ENCODE data around the gene SKI.

DNA sequence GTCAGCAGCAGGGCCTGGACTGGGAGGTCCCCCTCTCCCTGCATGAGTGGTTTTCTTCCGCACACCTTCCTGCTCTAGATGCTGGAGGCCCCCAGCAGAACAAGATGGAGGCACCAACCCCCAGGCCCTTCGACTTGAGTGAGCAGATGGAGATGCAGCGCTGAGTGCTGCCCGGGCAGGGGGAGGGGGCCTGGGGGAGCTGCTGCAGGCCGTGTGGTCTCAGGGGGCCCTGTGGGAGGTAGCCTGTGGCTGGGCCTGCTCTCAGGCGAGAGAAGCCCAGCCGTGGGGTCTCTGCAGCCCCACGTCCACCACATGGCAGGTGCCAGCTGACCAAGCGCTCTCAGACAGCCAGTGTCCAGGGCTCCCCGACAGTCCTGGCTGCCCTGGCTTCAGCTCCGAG is 32.3 kb upstream of the SKI start:
- no peak for TF ChIP-seq RAD21 (IDR thresholded peaks at IDR 0.05; ENCODE audit: low read length)
- no peak for TF ChIP-seq CTCF (conservative IDR thresholded peaks at IDR 0.05; ENCODE audit: low read depth, low read length)
- TF ChIP-seq MAFK (IDR thresholded peaks at IDR 0.05; ENCODE audit: low read depth, low read length), result no peak
- no peak for TF ChIP-seq BHLHE40 (IDR thresholded peaks at IDR 0.05; ENCODE audit: low read depth, low read length)
- no peak for TF ChIP-seq POLR2A (IDR thresholded peaks at IDR 0.05; ENCODE audit: low read depth, low read length)
- TF ChIP-seq NFE2L2 (IDR thresholded peaks at IDR 0.05; ENCODE audit: low read depth, low read length), result no peak
- no peak for TF ChIP-seq SMC3 (IDR thresholded peaks at IDR 0.05; ENCODE audit: low read depth, low read length)
- no peak for TF ChIP-seq FOS (IDR thresholded peaks at IDR 0.05; ENCODE audit: low read depth, low read length)
- TF ChIP-seq, protein P1, sequence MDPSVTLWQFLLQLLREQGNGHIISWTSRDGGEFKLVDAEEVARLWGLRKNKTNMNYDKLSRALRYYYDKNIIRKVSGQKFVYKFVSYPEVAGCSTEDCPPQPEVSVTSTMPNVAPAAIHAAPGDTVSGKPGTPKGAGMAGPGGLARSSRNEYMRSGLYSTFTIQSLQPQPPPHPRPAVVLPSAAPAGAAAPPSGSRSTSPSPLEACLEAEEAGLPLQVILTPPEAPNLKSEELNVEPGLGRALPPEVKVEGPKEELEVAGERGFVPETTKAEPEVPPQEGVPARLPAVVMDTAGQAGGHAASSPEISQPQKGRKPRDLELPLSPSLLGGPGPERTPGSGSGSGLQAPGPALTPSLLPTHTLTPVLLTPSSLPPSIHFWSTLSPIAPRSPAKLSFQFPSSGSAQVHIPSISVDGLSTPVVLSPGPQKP (IDR thresholded peaks at IDR 0.05; ENCODE audit: borderline replicate concordance, low read depth, low read length), result no peak
- TF ChIP-seq CEBPB (IDR thresholded peaks at IDR 0.05; ENCODE audit: low read depth, low read length), result no peak
